WTC11 (cell line): ENCODE data around the gene IRX4. TPM values are rescaled to one million over a fixed set of nuclear protein-coding genes. Genes with fewer than 3 reads are reported as not detected.

Experiments used
- ATAC-seq: fragments of 200-7000 bp; cut with Tn5 transposase; 2 replicates; pipeline ENCODE4 v1.10.0; 2021; ENCODE audit warnings: mild to moderate bottlenecking, moderate library complexity
- CTCF ChIA-PET: fragments of 300-600 bp; sonication (Branson Sonifier 250); formaldehyde crosslinking; loops from one replicate; lab custom pipeline; 2021; ENCODE audit warnings: antibody characterized with exemption; lab: Charles Lee
- POLR2A ChIA-PET: fragments of 350-600 bp; sonication (Branson Sonifier 250); formaldehyde crosslinking; loops from one replicate; lab custom pipeline; 2021; ENCODE audit warnings: antibody characterized with exemption; lab: Charles Lee
- DNase-seq: peaks from one replicate; pipeline ENCODE4 v3.0.0; 2021; ENCODE audit warnings: low spot score
- H3K27ac Mint-ChIP-seq: 2 replicates; pipeline ENCODE4 v1.8.0; 2021; ENCODE audit warnings: mixed read lengths
- H3K27me3 Mint-ChIP-seq: 2 replicates; pipeline ENCODE4 v1.8.0; 2021; ENCODE audit warnings: low read depth, mild to moderate bottlenecking, moderate library complexity, mixed read lengths
- H3K36me3 Mint-ChIP-seq: 2 replicates; pipeline ENCODE4 v1.8.0; 2021; ENCODE audit warnings: mixed read lengths
- H3K4me1 Mint-ChIP-seq: 2 replicates; pipeline ENCODE4 v1.8.0; 2022; ENCODE audit warnings: mixed read lengths
- H3K4me3 Mint-ChIP-seq: 2 replicates; pipeline ENCODE4 v1.8.0; 2021; ENCODE audit warnings: mild to moderate bottlenecking, moderate library complexity, mixed read lengths
- H3K9me3 Mint-ChIP-seq: 2 replicates; pipeline ENCODE4 v1.8.0; 2021; ENCODE audit warnings: mixed read lengths
- ARID4B ChIP-seq: sonication (generic); formaldehyde crosslinking; IDR thresholded peaks from 2 replicates; pipeline ENCODE4 v1.8.0; 2023; ENCODE audit warnings: missing genetic modification reagents, mild to moderate bottlenecking, borderline replicate concordance
- CBFB ChIP-seq: sonication (generic); formaldehyde crosslinking; IDR thresholded peaks from 2 replicates; pipeline ENCODE4 v1.8.1; 2022; ENCODE audit warnings: mild to moderate bottlenecking, low read depth, missing genetic modification reagents
- E2F5 ChIP-seq: sonication (generic); formaldehyde crosslinking; IDR thresholded peaks from 2 replicates; pipeline ENCODE4 v1.8.1; 2022; ENCODE audit warnings: mild to moderate bottlenecking, moderate library complexity, missing genetic modification reagents
- ESRRA ChIP-seq: sonication (generic); formaldehyde crosslinking; IDR thresholded peaks from 2 replicates; pipeline ENCODE4 v1.8.1; 2022; ENCODE audit warnings: mild to moderate bottlenecking, missing genetic modification reagents, borderline replicate concordance
- FOXP1 ChIP-seq: sonication (generic); formaldehyde crosslinking; IDR thresholded peaks from 2 replicates; pipeline ENCODE4 v1.8.0; 2022; ENCODE audit warnings: missing genetic modification reagents, mild to moderate bottlenecking, moderate library complexity, borderline replicate concordance
- GABPB1 ChIP-seq: sonication (generic); formaldehyde crosslinking; IDR thresholded peaks from 2 replicates; pipeline ENCODE4 v1.8.1; 2023; ENCODE audit warnings: mild to moderate bottlenecking, missing genetic modification reagents
- GTF2I ChIP-seq: fragments of 250-450 bp; sonication (Bioruptor Pico); conservative IDR thresholded peaks from 2 replicates; pipeline ENCODE4 v1.4.0; 2021; ENCODE audit warnings: mild to moderate bottlenecking
- MLX ChIP-seq: sonication (generic); formaldehyde crosslinking; IDR thresholded peaks from 2 replicates; pipeline ENCODE4 v1.8.1; 2023; ENCODE audit warnings: mild to moderate bottlenecking, missing genetic modification reagents, moderate library complexity
- MXD4 ChIP-seq: fragments of 250-450 bp; sonication (Bioruptor Pico); IDR thresholded peaks from 2 replicates; pipeline ENCODE4 v1.8.0; 2021; ENCODE audit warnings: mild to moderate bottlenecking, moderate library complexity, borderline replicate concordance
- MYBL2 ChIP-seq: sonication (generic); formaldehyde crosslinking; IDR thresholded peaks from 2 replicates; pipeline ENCODE4 v1.8.1; 2023; ENCODE audit warnings: mild to moderate bottlenecking, moderate library complexity, missing genetic modification reagents
- NFYB ChIP-seq: sonication (generic); formaldehyde crosslinking; conservative IDR thresholded peaks from 2 replicates; pipeline ENCODE4 v1.8.0; 2022; ENCODE audit warnings: low read depth, missing genetic modification reagents
- OVOL2 ChIP-seq: fragments of 250-450 bp; sonication (Bioruptor Pico); IDR thresholded peaks from 2 replicates; pipeline ENCODE4 v1.9.0; 2021; ENCODE audit warnings: mild to moderate bottlenecking, borderline replicate concordance
- PRRX2 ChIP-seq: fragments of 250-450 bp; sonication (Bioruptor Pico); IDR thresholded peaks from 2 replicates; pipeline ENCODE4 v1.8.0; 2021; ENCODE audit warnings: mild to moderate bottlenecking
- SOX15 ChIP-seq: fragments of 250-450 bp; sonication (Bioruptor Pico); IDR thresholded peaks from 2 replicates; pipeline ENCODE4 v1.9.0; 2021; ENCODE audit warnings: mild to moderate bottlenecking
- TP53 ChIP-seq: sonication (generic); formaldehyde crosslinking; IDR thresholded peaks from 2 replicates; pipeline ENCODE4 v1.8.1; 2023; ENCODE audit warnings: mild to moderate bottlenecking, missing genetic modification reagents
- ZBTB43 ChIP-seq: sonication (generic); formaldehyde crosslinking; IDR thresholded peaks from 2 replicates; pipeline ENCODE4 v1.8.1; 2023; ENCODE audit warnings: mild to moderate bottlenecking, missing genetic modification reagents
- total RNA-seq: library from RNA; stranded (reverse); gene quantifications from 3 replicates; pipeline ENCODE4 v1.2.3, GENCODE V29; 2021
- TF ChIP-seq, protein P1 (sequence below): sonication (generic); formaldehyde crosslinking; IDR thresholded peaks from 2 replicates; pipeline ENCODE4 v1.8.0; 2023; ENCODE audit warnings: missing genetic modification reagents
- TF ChIP-seq, protein P2 (sequence below): sonication (generic); formaldehyde crosslinking; IDR thresholded peaks from 2 replicates; pipeline ENCODE4 v1.8.0; 2023; ENCODE audit warnings: mild to moderate bottlenecking, missing genetic modification reagents
- TF ChIP-seq, protein P3 (sequence below): fragments of 250-450 bp; sonication (Bioruptor Pico); IDR thresholded peaks from 2 replicates; pipeline ENCODE4 v1.9.0; 2021; ENCODE audit warnings: mild to moderate bottlenecking

The IRX4 gene
- total RNA-seq, 1 experiment from 2014 or later, result 9.0 TPM

- CTCF ChIA-PET, result interaction anchor here (0.6 to 1.3 kb wide), 4 partner anchors 12 to 540 kb away, joined by 3 to 4 read pairs (median 3); no protein-coding TSS in a partner anchor
- H3K4me1 Mint-ChIP-seq, result peaks cover 39% of the 10 kb centered on the region
- peaks cover 82% of the 10 kb centered on the region for H3K27me3 Mint-ChIP-seq
- no peak for ATAC-seq
- H3K36me3 Mint-ChIP-seq, result peaks cover 10% of the 10 kb centered on the region
- TF ChIP-seq GABPB1 (no peak), CBFB (CRISPR knock-in tag) (no peak), PRRX2 (CRISPR knock-in tag) (no peak), ESRRA (CRISPR knock-in tag) (no peak), MXD4 (CRISPR knock-in tag) (no peak), E2F5 (CRISPR knock-in tag) (no peak), ARID4B (CRISPR knock-in tag) (no peak)
- TF ChIP-seq, protein P1, sequence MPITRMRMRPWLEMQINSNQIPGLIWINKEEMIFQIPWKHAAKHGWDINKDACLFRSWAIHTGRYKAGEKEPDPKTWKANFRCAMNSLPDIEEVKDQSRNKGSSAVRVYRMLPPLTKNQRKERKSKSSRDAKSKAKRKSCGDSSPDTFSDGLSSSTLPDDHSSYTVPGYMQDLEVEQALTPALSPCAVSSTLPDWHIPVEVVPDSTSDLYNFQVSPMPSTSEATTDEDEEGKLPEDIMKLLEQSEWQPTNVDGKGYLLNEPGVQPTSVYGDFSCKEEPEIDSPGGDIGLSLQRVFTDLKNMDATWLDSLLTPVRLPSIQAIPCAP, result no peak
- TF ChIP-seq, all 79 proteins: peak for 0
- Mint-ChIP-seq H3K9me3 (no peaks in the 10 kb centered on the region), H3K4me3 (peak overlapping the region; percentile 72), H3K27ac (no peak overlapping the region)
- no peak for DNase-seq
- POLR2A ChIA-PET, result no interaction called here
Observed at GRCh38 chr5:1875281-1875842, 7.4 kb downstream of the IRX4 start.

GRCh38 chr5:1874771-1875220 lies 7.9 kb downstream of the IRX4 start:
- Mint-ChIP-seq H3K27me3 (peaks cover 76% of the 10 kb centered on the region), H3K36me3 (peaks cover 5% of the 10 kb centered on the region), H3K4me1 (peaks cover 33% of the 10 kb centered on the region), H3K4me3 (peak overlapping the region; percentile 72), H3K9me3 (no peaks in the 10 kb centered on the region), H3K27ac (no peak overlapping the region)
- POLR2A ChIA-PET, result no interaction called here
- ATAC-seq, result no peak
- DNase-seq, result no peak
- TF ChIP-seq MYBL2 (CRISPR knock-in tag), result no peak
- no peak for TF ChIP-seq OVOL2 (CRISPR knock-in tag)
- no peak for TF ChIP-seq MLX
- TF ChIP-seq, protein P1, result no peak
- no peak for TF ChIP-seq PRRX2 (CRISPR knock-in tag)
- TF ChIP-seq, protein P2, sequence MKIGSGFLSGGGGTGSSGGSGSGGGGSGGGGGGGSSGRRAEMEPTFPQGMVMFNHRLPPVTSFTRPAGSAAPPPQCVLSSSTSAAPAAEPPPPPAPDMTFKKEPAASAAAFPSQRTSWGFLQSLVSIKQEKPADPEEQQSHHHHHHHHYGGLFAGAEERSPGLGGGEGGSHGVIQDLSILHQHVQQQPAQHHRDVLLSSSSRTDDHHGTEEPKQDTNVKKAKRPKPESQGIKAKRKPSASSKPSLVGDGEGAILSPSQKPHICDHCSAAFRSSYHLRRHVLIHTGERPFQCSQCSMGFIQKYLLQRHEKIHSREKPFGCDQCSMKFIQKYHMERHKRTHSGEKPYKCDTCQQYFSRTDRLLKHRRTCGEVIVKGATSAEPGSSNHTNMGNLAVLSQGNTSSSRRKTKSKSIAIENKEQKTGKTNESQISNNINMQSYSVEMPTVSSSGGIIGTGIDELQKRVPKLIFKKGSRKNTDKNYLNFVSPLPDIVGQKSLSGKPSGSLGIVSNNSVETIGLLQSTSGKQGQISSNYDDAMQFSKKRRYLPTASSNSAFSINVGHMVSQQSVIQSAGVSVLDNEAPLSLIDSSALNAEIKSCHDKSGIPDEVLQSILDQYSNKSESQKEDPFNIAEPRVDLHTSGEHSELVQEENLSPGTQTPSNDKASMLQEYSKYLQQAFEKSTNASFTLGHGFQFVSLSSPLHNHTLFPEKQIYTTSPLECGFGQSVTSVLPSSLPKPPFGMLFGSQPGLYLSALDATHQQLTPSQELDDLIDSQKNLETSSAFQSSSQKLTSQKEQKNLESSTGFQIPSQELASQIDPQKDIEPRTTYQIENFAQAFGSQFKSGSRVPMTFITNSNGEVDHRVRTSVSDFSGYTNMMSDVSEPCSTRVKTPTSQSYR (CRISPR knock-in tag), result no peak
- no peak for TF ChIP-seq GTF2I (CRISPR knock-in tag)
- no peak for TF ChIP-seq TP53 (CRISPR knock-in tag)
- no peak for TF ChIP-seq SOX15 (CRISPR knock-in tag)
- TF ChIP-seq NFYB (CRISPR knock-in tag), result no peak
- TF ChIP-seq, protein P3, sequence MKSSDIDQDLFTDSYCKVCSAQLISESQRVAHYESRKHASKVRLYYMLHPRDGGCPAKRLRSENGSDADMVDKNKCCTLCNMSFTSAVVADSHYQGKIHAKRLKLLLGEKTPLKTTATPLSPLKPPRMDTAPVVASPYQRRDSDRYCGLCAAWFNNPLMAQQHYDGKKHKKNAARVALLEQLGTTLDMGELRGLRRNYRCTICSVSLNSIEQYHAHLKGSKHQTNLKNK (CRISPR knock-in tag), result no peak
- no peak for TF ChIP-seq FOXP1 (CRISPR knock-in tag)
- no peak for TF ChIP-seq ZBTB43 (CRISPR knock-in tag)
- TF ChIP-seq, all 79 proteins: peak for 0
- CTCF ChIA-PET, result interaction anchor here (0.6 to 0.9 kb wide), 3 partner anchors 13 to 541 kb away, joined by 3 to 4 read pairs (median 3); no protein-coding TSS in a partner anchor
